B cell (primary cell): ENCODE measurements around the gene EFNA3. TPM values are rescaled to one million over a fixed set of nuclear protein-coding genes. Genes with fewer than 3 reads are reported as not detected.

Experiments used
- ATAC-seq: fragments of 200-7000 bp; cut with Tn5 transposase; one replicate; pipeline ENCODE4 v1.10.0; 2021; ENCODE audit warnings: low read depth, mild to moderate bottlenecking, moderate number of reproducible peaks, moderate library complexity
- CTCF ChIA-PET: fragments of 350-600 bp; sonication (Branson Sonifier 250); formaldehyde crosslinking; loops from one replicate; lab custom pipeline; 2021; ENCODE audit warnings: antibody characterized with exemption, inconsistent platforms; lab: Charles Lee
- POLR2A ChIA-PET: fragments of 350-600 bp; sonication (Branson Sonifier 250); formaldehyde crosslinking; loops from one replicate; lab custom pipeline; 2021; ENCODE audit warnings: antibody characterized with exemption; lab: Charles Lee
- DNase-seq: peaks from one replicate; pipeline ENCODE4 v3.0.0; 2013
- H2AFZ ChIP-seq: 2 replicates; pipeline ENCODE4 v1.6.1; 2012; ENCODE audit warnings: mild to moderate bottlenecking, low read depth, low read length; ENCODE audit not compliant: insufficient read depth, poor library complexity, severe bottlenecking
- H3K27ac ChIP-seq, 2 donors: 1 replicate in 1 of 2; 2 replicates in 1 of 2; pipeline ENCODE4 v1.5.1; 2012 to 2013; ENCODE audit warnings: low read length in 2 of 2, mild to moderate bottlenecking in 2 of 2, moderate library complexity in 1 of 2
- H3K27me3 ChIP-seq, 4 experiments: fragments of 200-600 bp in 1 of 4; sonication (generic) in 1 of 4; replicated peaks in 1 of 4; 1 replicate in 2 of 4; 2 replicates in 2 of 4; pipeline versions ENCODE4 v1.6.1 to v1.7.0; 2013 to 2016; ENCODE audit warnings: low read length in 3 of 4, mild to moderate bottlenecking in 2 of 4, mixed read lengths in 1 of 4, moderate library complexity in 1 of 4; ENCODE audit not compliant: insufficient read depth in 4 of 4, control insufficient read depth in 3 of 4; ENCODE audit errors: control extremely low read depth in 1 of 4
- H3K36me3 ChIP-seq, 2 experiments: replicated peaks in 1 of 2; 1 replicate in 1 of 2; 2 replicates in 1 of 2; pipeline versions ENCODE4 v1.6.1 to v1.7.1; 2013; ENCODE audit warnings: low read length in 1 of 2; ENCODE audit not compliant: insufficient read depth in 2 of 2, control insufficient read depth in 1 of 2; ENCODE audit errors: control extremely low read depth in 1 of 2, extremely low read depth in 1 of 2
- H3K4me1 ChIP-seq, 2 donors: fragments of 200-600 bp in 1 of 2; sonication (generic) in 1 of 2; 1 replicate in 1 of 2; 2 replicates in 1 of 2; pipeline versions ENCODE4 v1.5.1 to v1.6.1; 2013 to 2017; ENCODE audit warnings: low read length in 2 of 2; ENCODE audit not compliant: control insufficient read depth in 2 of 2, insufficient read depth in 2 of 2
- H3K4me2 ChIP-seq: replicated peaks from 2 replicates; pipeline ENCODE3; 2012; ENCODE audit warnings: mild to moderate bottlenecking, low read depth, low read length; ENCODE audit not compliant: poor library complexity, severe bottlenecking
- H3K4me3 ChIP-seq, 5 experiments: fragments of 200-600 bp in 1 of 5; sonication (generic) in 1 of 5; 1 replicate in 3 of 5; 2 replicates in 2 of 5; pipeline versions ENCODE4 v1.5.1 to v1.7.0; 2011 to 2016; ENCODE audit warnings: low read length in 4 of 5, mild to moderate bottlenecking in 4 of 5, low read depth in 2 of 5, control low read depth in 1 of 5, moderate library complexity in 1 of 5; ENCODE audit not compliant: insufficient read depth in 1 of 5; ENCODE audit errors: control extremely low read depth in 1 of 5, extremely low read depth in 1 of 5
- H3K79me2 ChIP-seq: fragments of 200-600 bp; sonication (generic); one replicate; pipeline ENCODE4 v1.6.0; 2016; ENCODE audit warnings: low read length; ENCODE audit not compliant: control insufficient read depth, insufficient read depth
- H3K9ac ChIP-seq: fragments of 200-600 bp; sonication (generic); 2 replicates; pipeline ENCODE4 v1.6.1; 2017; ENCODE audit warnings: mild to moderate bottlenecking, low read length, moderate library complexity
- H3K9me3 ChIP-seq, 3 donors: one replicate each; pipeline versions ENCODE4 v1.6.1 to v1.7.1; 2013; ENCODE audit warnings: low read length in 2 of 3; ENCODE audit not compliant: control insufficient read depth in 2 of 3, insufficient read depth in 1 of 3; ENCODE audit errors: control extremely low read depth in 1 of 3
- H4K20me1 ChIP-seq: 2 replicates; pipeline ENCODE4 v1.6.0; 2012; ENCODE audit warnings: mild to moderate bottlenecking, low read length; ENCODE audit not compliant: insufficient read depth, control insufficient read depth, poor library complexity, severe bottlenecking
- H3K27ac Mint-ChIP-seq: one replicate; pipeline ENCODE4 v1.8.0; 2021; ENCODE audit warnings: mixed read lengths
- H3K27me3 Mint-ChIP-seq: one replicate; pipeline ENCODE4 v1.8.0; 2021; ENCODE audit warnings: mixed read lengths
- H3K4me1 Mint-ChIP-seq: one replicate; pipeline ENCODE4 v1.8.0; 2021; ENCODE audit warnings: mixed read lengths
- H3K4me3 Mint-ChIP-seq: one replicate; pipeline ENCODE4 v1.8.0; 2021; ENCODE audit warnings: mixed read lengths
- H3K9me3 Mint-ChIP-seq: one replicate; pipeline ENCODE4 v1.8.0; 2022; ENCODE audit warnings: mixed read lengths; ENCODE audit not compliant: insufficient read depth
- CTCF ChIP-seq: fragments of 200-600 bp; IDR thresholded peaks from one replicate; pipeline ENCODE4 v1.8.0; 2022; ENCODE audit warnings: antibody characterized with exemption, mild to moderate bottlenecking
- EZH2 ChIP-seq: IDR thresholded peaks from 2 replicates; pipeline ENCODE4 v1.6.1; 2012; ENCODE audit warnings: borderline replicate concordance, low read depth, mild to moderate bottlenecking, moderate library complexity, low read length; ENCODE audit not compliant: insufficient read depth, poor library complexity, severe bottlenecking
- WGBS: methylation state at CpG from one replicate; pipeline ENCODE4 v1.1.5; 2013; ENCODE audit warnings: missing lambda C conversion rate; ENCODE audit not compliant: insufficient coverage; 5-methylcytosine and 5-hydroxymethylcytosine counted together
- intact Hi-C: fragments of 100-400 bp; cut with micrococcal nuclease; formaldehyde crosslinking; loops from one replicate; pipeline ENCODE4 v1.10.0; 2022
- polyA plus RNA-seq: library from polyadenylated mRNA; depleted of rRNA; stranded (reverse); fragments of >200 nt; gene quantifications from 2 replicates; pipeline ENCODE4 v1.2.3, GENCODE V29; 2012
- total RNA-seq, 2 donors: library from RNA; stranded (reverse); fragments of 120-200 nt in 1 of 2; gene quantifications; 1 replicate in 1 of 2; 2 replicates in 1 of 2; pipeline versions ENCODE4 v1.2.3 to v1.2.4, GENCODE V29; 2013 to 2022

Gene EFNA3
- total and polyA plus RNA-seq, 2 donors (not counting 1 experiment from before 2014, with no cell fraction given), result 1.6 to 3.2 TPM

- ATAC-seq (no peak), DNase-seq (no peak)
- Mint-ChIP-seq H3K27ac (no peak within 1 kb of the TSS), H3K4me3 (no peak within 1 kb of the TSS), H3K27me3 (peaks cover 16% of the 10 kb centered on the region), H3K4me1 (no peaks in the 10 kb centered on the region), H3K9me3 (no peaks in the 10 kb centered on the region)
- peaks cover 0 to 11% (median 0%) of the 10 kb centered on the region in 4 experiments for H3K27me3 ChIP-seq
- H4K20me1 ChIP-seq, result no peaks in the 10 kb centered on the region
- no peak within 1 kb of the TSS for H3K4me2 ChIP-seq
- H3K4me1 ChIP-seq, result no peaks in the 10 kb centered on the region
- H3K36me3 ChIP-seq, result no peaks in the 10 kb centered on the region
- H3K79me2 ChIP-seq, result no peaks in the 10 kb centered on the region
- no peak within 1 kb of the TSS for H3K27ac ChIP-seq
- H2AFZ ChIP-seq, result no peak within 1 kb of the TSS
- no peaks in the 10 kb centered on the region for H3K9me3 ChIP-seq
- TF ChIP-seq EZH2 (no peak), CTCF (no peak)
- no peak within 1 kb of the TSS for H3K9ac ChIP-seq
- H3K4me3 ChIP-seq, result no peak within 1 kb of the TSS
- CTCF ChIA-PET, result interaction anchor here (1.3 to 1.4 kb wide), 2 partner anchors 12 to 16 kb away, joined by 3 to 6 read pairs; no protein-coding TSS in a partner anchor
- POLR2A ChIA-PET, result no interaction called here
- 95% methylated on average over 7 of the region's 9 CpGs for WGBS
- intact Hi-C loops, result no loop called here
These were observed 45.1 kb upstream of the EFNA3 start, which contains the start of the genes DCST1 and DCST2 for GRCh38 chr1:155033524-155033923. Gene DCST1 (plus strand): TSS chr1:155033824. CDS start chr1:155034037, 213 bp downstream. Gene DCST2 (minus strand): TSS chr1:155033781. CDS start chr1:155033701, 80 bp downstream.

- H3K27ac ChIP-seq, result no peak overlapping the region
- no peak for DNase-seq
- no peak overlapping the region for H2AFZ ChIP-seq
- intact Hi-C loops, result no loop called here
- H3K27me3 ChIP-seq, result peaks cover 0 to 17% (median 0%) of the 10 kb centered on the region in 4 experiments
- Mint-ChIP-seq H3K4me1 (no peaks in the 10 kb centered on the region), H3K27me3 (peaks cover 18% of the 10 kb centered on the region), H3K9me3 (no peaks in the 10 kb centered on the region), H3K27ac (no peak overlapping the region), H3K4me3 (no peak overlapping the region)
- ATAC-seq, result no peak
- H3K79me2 ChIP-seq, result no peaks in the 10 kb centered on the region
- CTCF ChIA-PET, result interaction anchor here (0.8 to 1.6 kb wide), 4 partner anchors 17 to 27 kb away, joined by 3 to 6 read pairs (median 3); no protein-coding TSS in a partner anchor
- H3K4me2 ChIP-seq, result no peak overlapping the region
- no peaks in the 10 kb centered on the region for H3K4me1 ChIP-seq
- no peaks in the 10 kb centered on the region for H3K36me3 ChIP-seq
- no peaks in the 10 kb centered on the region for H3K9me3 ChIP-seq
- POLR2A ChIA-PET, result no interaction called here
- whole genome bisulfite sequencing, result 85% methylated on average over 16 of the region's 20 CpGs
- H3K9ac ChIP-seq, result no peak overlapping the region
- TF ChIP-seq CTCF (no peak), EZH2 (no peak)
- no peaks in the 10 kb centered on the region for H4K20me1 ChIP-seq
- no peak overlapping the region for H3K4me3 ChIP-seq
These were observed 44.1 kb upstream of the EFNA3 start for GRCh38 chr1:155034318-155035208.
